Activated gamma-delta T cell treated with Interleukin-2 at 50 U/mL for 16 hours (primary cell): ENCODE measurements around the gene NPY5R.

ENCODE experiments used
- DNase-seq: peaks from one replicate; pipeline ENCODE4 v3.0.0-alpha.2; 2020

The NPY5R gene

GRCh38 chr4:163385466-163385865 lies 41.8 kb downstream of the NPY5R start:
- DNase-seq: no peak

- DNase-seq: no peak
Measured at GRCh38 chr4:163391756-163392155, 48.1 kb downstream of the NPY5R start.

- DNase-seq: no peak
Measured at GRCh38 chr4:163392328-163392727, 48.6 kb downstream of the NPY5R start.

- DNase-seq: no peak
Measured at GRCh38 chr4:163393471-163393870, 49.8 kb downstream of the NPY5R start.

GRCh38 chr4:163395055-163395454 lies 51.4 kb downstream of the NPY5R start:
- no peak for DNase-seq

- DNase-seq: no peak
Measured at GRCh38 chr4:163395758-163396157, 52.1 kb downstream of the NPY5R start.

GRCh38 chr4:163398238-163398637 lies 54.5 kb downstream of the NPY5R start:
- DNase-seq: no peak

- DNase-seq: no peak
Measured at GRCh38 chr4:163400911-163401310, 57.2 kb downstream of the NPY5R start.
